ENCODE measurements around the gene WDR73.

GRCh38 chr15:84653910-84654688 is at the start of gene WDR73:
- TF ChIP-seq CTCF (IDR thresholded peaks at IDR 0.05; ENCODE audit: low read depth, low read length, missing input control) (no peak), ZBTB33 (IDR thresholded peaks at IDR 0.05) (peak; percentile 100), REST (IDR thresholded peaks at IDR 0.05) (no peak), YY1 (IDR thresholded peaks at IDR 0.05) (peak; percentile 83), GABPA (IDR thresholded peaks at IDR 0.05 in 1 of 2, conservative IDR thresholded peaks at IDR 0.05 in 1 of 2) (peak; percentile 86 to 97), EGR1 (IDR thresholded peaks at IDR 0.05; ENCODE audit: low read depth in 2 of 2) (no peak), TAF1 (conservative IDR thresholded peaks at IDR 0.05) (no peak), ATF3 (IDR thresholded peaks at IDR 0.05) (no peak), SP1 (IDR thresholded peaks at IDR 0.05) (no peak), HNF4A (conservative IDR thresholded peaks at IDR 0.05) (no peak), MAX (IDR thresholded peaks at IDR 0.05) (peak; percentile 11), RAD21 (IDR thresholded peaks at IDR 0.05) (peak in 1 of 2 donors; percentile 7), RXRA (IDR thresholded peaks at IDR 0.05) (no peak)

All from liver (tissue), 3 donors.